ENCODE data around the gene GPI. TPM values are rescaled to one million over a fixed set of nuclear protein-coding genes. Genes with fewer than 3 reads are reported as not detected.

GPI gene
- total and polyA plus RNA-seq, 2 of the 13 experiments (the other 11 are each of a cell fraction or from before 2014, with no cell fraction given): 147 to 167 TPM

- TF ChIP-seq LRRFIP1 (CRISPR knock-in tag; conservative IDR thresholded peaks at IDR 0.05) (no peak), BORCS8-MEF2B (CRISPR knock-in tag; IDR thresholded peaks at IDR 0.05) (no peak), ZNF296 (CRISPR knock-in tag; conservative IDR thresholded peaks at IDR 0.05) (0 out of 2 replicates have a peak, but pooled peaks have one; percentile 55), HBP1 (CRISPR knock-in tag; IDR thresholded peaks at IDR 0.05; ENCODE audit: low read depth) (no peak), NCOR1 (IDR thresholded peaks at IDR 0.05; ENCODE audit: borderline replicate concordance, low read length) (no peak), DZIP1 (CRISPR knock-in tag; IDR thresholded peaks at IDR 0.05) (no peak), TCF7L2 (IDR thresholded peaks at IDR 0.05; ENCODE audit: low read depth, low read length) (no peak), TP53 (CRISPR knock-in tag; conservative IDR thresholded peaks at IDR 0.05) (no peak), SOX13 (IDR thresholded peaks at IDR 0.05) (peak; percentile 28; the same call in 1 of the 2 replicates), SOX13 (CRISPR knock-in tag; conservative IDR thresholded peaks at IDR 0.05 in 1 of 2, IDR thresholded peaks at IDR 0.05 in 1 of 2) (peak in 1 of 2 experiments; percentile 27; a peak in 1 of 4 replicates), TFAP4 (IDR thresholded peaks at IDR 0.05; ENCODE audit: borderline replicate concordance, low read depth) (peak; percentile 98), WIZ (CRISPR knock-in tag; IDR thresholded peaks at IDR 0.05) (peak; percentile 71; the same call in 1 of the 2 replicates), NFE2L1 (CRISPR knock-in tag; IDR thresholded peaks at IDR 0.05; ENCODE audit: borderline replicate concordance) (peak; percentile 99), FOSL1 (CRISPR knock-in tag; IDR thresholded peaks at IDR 0.05; ENCODE audit: borderline replicate concordance) (no peak), FIP1L1 (IDR thresholded peaks at IDR 0.05; ENCODE audit: borderline replicate concordance, insufficient read depth, low read depth, low read length) (peak; percentile 46; the same call in 1 of the 2 replicates), ZFP91 (CRISPR knock-in tag; IDR thresholded peaks at IDR 0.05; ENCODE audit: borderline replicate concordance) (peak; percentile 89)
These were observed 5.6 kb upstream of the GPI start (continued) for GRCh38 chr19:34359140-34359953.
